GM18909 (cell line): ENCODE data around the gene HRH2.
"Not testable (repeated sequence)": the region's sequence is repeated elsewhere in the genome, so short reads cannot be mapped to it uniquely, and the experiment has no call there.

ENCODE experiments used
- ATAC-seq: cut with Tn5 transposase; IDR thresholded peaks from one replicate; pipeline ENCODE4 v1.9.1; 2021; ENCODE audit warnings: mild to moderate bottlenecking; ENCODE audit not compliant: unreplicated experiment, poor library complexity

HRH2 gene

GRCh38 chr5:175657593-175658271, at the start of gene HRH2:
Gene HRH2 (plus strand): TSS chr5:175658071. CDS start chr5:175683234, 25,163 bp downstream.
- ATAC-seq: no peak

GRCh38 chr5:175609526-175609925, 48.3 kb upstream of the HRH2 start:
- ATAC-seq: no peak

GRCh38 chr5:175610381-175610780, 47.5 kb upstream of the HRH2 start:
- ATAC-seq: no peak

- ATAC-seq: no peak
Measured at GRCh38 chr5:175610898-175611297, 47.0 kb upstream of the HRH2 start.

GRCh38 chr5:175614223-175614815, 43.6 kb upstream of the HRH2 start:
- ATAC-seq: no peak

- no peak for ATAC-seq
Measured at GRCh38 chr5:175614861-175615260, 43.0 kb upstream of the HRH2 start.

- no peak for ATAC-seq
Measured at GRCh38 chr5:175616083-175616482, 41.8 kb upstream of the HRH2 start.

- ATAC-seq: not testable (repeated sequence)
Measured at GRCh38 chr5:175616527-175616926, 41.3 kb upstream of the HRH2 start.

- ATAC-seq: no peak
Measured at GRCh38 chr5:175617447-175617846, 40.4 kb upstream of the HRH2 start.

- ATAC-seq: no peak
Measured at GRCh38 chr5:175620527-175620926, 37.3 kb upstream of the HRH2 start.

GRCh38 chr5:175621971-175622370, 35.9 kb upstream of the HRH2 start:
- ATAC-seq: no peak

- ATAC-seq: no peak
Measured at GRCh38 chr5:175623088-175623487, 34.8 kb upstream of the HRH2 start.

GRCh38 chr5:175624316-175624715, 33.6 kb upstream of the HRH2 start:
- ATAC-seq: no peak

- ATAC-seq: no peak
Measured at GRCh38 chr5:175627005-175627404, 30.9 kb upstream of the HRH2 start.

- ATAC-seq: no peak
Measured at GRCh38 chr5:175627739-175628138, 30.1 kb upstream of the HRH2 start.

- no peak for ATAC-seq
Measured at GRCh38 chr5:175628668-175629067, 29.2 kb upstream of the HRH2 start.

- no peak for ATAC-seq
Measured at GRCh38 chr5:175629261-175629660, 28.6 kb upstream of the HRH2 start.

GRCh38 chr5:175629793-175630192, 28.1 kb upstream of the HRH2 start:
- no peak for ATAC-seq

GRCh38 chr5:175635854-175636584, 21.9 kb upstream of the HRH2 start:
- no peak for ATAC-seq

- no peak for ATAC-seq
Measured at GRCh38 chr5:175638305-175638704, 19.6 kb upstream of the HRH2 start.

GRCh38 chr5:175640106-175640775, 17.6 kb upstream of the HRH2 start:
- ATAC-seq: no peak
